Neural cell (in vitro differentiated cells): ENCODE data around the gene ATP2B2.

Source experiments
- EP300 ChIP-seq: fragments of 450-650 bp; conservative IDR thresholded peaks from 2 replicates; pipeline ENCODE4 v1.6.1; 2014; ENCODE audit warnings: antibody characterized with exemption, mild to moderate bottlenecking, moderate library complexity; ENCODE audit not compliant: poor library complexity, severe bottlenecking
- EZH2 ChIP-seq: fragments of 200-600, 300-800 bp; shearing (Covaris generic), sonication (generic); IDR thresholded peaks from 2 replicates; pipeline ENCODE4 v1.6.1; 2014; ENCODE audit warnings: antibody characterized with exemption, low read length, borderline replicate concordance, mild to moderate bottlenecking; ENCODE audit not compliant: insufficient read depth, poor library complexity, severe bottlenecking
- MXI1 ChIP-seq: fragments of 450-650 bp; conservative IDR thresholded peaks from 2 replicates; pipeline ENCODE4 v1.6.1; 2014; ENCODE audit warnings: antibody characterized with exemption, mild to moderate bottlenecking; ENCODE audit not compliant: poor library complexity, severe bottlenecking
- POLR2AphosphoS5 ChIP-seq: IDR thresholded peaks from 2 replicates; pipeline ENCODE4 v1.6.1; 2012
- RAD21 ChIP-seq: fragments of 450-650 bp; conservative IDR thresholded peaks from 2 replicates; pipeline ENCODE4 v1.6.1; 2014; ENCODE audit warnings: antibody characterized with exemption, mild to moderate bottlenecking, moderate library complexity
- SMC3 ChIP-seq: fragments of 450-650 bp; conservative IDR thresholded peaks from 2 replicates; pipeline ENCODE4 v1.6.1; 2014; ENCODE audit warnings: antibody characterized with exemption, mild to moderate bottlenecking, moderate library complexity; ENCODE audit not compliant: poor library complexity
- TAF1 ChIP-seq: IDR thresholded peaks from 2 replicates; pipeline ENCODE4 v1.6.1; 2012; ENCODE audit warnings: low read depth
- TF ChIP-seq, protein P1 (sequence below): fragments of 450-650 bp; IDR thresholded peaks from 2 replicates; pipeline ENCODE4 v1.5.1; 2014; ENCODE audit warnings: antibody characterized with exemption, mild to moderate bottlenecking, moderate library complexity; ENCODE audit not compliant: poor library complexity, severe bottlenecking

DNA sequence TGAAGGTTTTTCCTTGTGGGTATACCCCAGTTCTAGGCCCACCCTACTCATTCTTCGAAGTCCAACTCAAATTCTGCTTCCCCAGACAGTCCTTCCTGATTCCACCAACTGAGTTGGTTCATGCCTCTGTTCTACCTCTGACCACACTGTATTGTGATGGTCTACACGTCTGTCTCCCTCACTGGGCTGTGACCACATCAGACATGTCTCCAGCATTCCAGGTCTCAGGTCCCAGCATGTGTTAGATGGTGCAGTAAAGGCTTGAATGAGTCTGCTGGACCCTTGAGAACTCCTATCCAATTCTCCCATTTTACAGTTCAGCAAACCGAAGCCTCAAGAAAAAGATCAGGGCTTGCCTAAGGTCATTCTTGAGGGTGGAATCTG, 2.8 kb upstream of the ATP2B2 start:
- TF ChIP-seq EP300 (no peak), SMC3 (no peak), EZH2 (no peak), POLR2AphosphoS5 (no peak), RAD21 (no peak), TAF1 (no peak), MXI1 (no peak)
- TF ChIP-seq, protein P1, sequence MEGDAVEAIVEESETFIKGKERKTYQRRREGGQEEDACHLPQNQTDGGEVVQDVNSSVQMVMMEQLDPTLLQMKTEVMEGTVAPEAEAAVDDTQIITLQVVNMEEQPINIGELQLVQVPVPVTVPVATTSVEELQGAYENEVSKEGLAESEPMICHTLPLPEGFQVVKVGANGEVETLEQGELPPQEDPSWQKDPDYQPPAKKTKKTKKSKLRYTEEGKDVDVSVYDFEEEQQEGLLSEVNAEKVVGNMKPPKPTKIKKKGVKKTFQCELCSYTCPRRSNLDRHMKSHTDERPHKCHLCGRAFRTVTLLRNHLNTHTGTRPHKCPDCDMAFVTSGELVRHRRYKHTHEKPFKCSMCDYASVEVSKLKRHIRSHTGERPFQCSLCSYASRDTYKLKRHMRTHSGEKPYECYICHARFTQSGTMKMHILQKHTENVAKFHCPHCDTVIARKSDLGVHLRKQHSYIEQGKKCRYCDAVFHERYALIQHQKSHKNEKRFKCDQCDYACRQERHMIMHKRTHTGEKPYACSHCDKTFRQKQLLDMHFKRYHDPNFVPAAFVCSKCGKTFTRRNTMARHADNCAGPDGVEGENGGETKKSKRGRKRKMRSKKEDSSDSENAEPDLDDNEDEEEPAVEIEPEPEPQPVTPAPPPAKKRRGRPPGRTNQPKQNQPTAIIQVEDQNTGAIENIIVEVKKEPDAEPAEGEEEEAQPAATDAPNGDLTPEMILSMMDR = no peak
